ENCODE results near the gene ABCC3.

ABCC3 gene

DNA sequence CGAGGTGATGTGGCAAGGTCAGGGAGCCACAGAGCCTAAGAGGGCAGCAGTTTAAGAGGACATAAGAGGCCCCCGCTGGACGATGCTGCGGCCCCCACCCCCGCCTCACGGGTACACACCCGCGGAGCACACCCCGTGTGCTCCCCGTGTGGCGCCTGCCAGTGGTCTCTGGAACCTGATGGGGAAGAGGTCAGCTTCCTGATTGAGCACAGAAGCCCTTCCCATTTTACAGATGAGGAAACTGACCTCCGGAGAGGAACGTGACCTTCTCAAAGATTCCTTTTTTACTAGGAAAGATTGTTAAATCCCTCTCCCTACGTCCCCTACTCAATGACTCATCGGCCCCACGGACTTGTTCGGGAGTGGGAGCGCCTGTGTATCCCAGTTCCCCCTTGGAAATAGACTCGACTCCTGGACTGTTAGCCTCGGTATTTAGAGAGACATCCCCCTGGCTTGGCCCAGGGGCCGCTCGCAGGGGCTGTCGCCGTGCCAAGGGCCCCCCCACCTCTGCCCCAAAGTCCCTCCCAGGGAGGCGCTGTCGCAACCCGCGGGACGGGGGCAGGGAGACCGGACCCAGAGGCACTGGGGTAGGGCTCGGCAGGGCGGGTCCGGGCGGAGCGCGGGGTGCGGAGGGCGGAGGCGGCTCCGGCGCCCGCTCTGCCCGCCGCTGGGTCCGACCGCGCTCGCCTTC, at the start of gene ABCC3:
ABCC3 (plus strand) TSS at position 658 of the 691 bp plus-strand sequence. CDS start 56 bp downstream, outside the sequence.
- DNase-seq (ENCODE audit: low spot score), result peak; percentile 35

DNA sequence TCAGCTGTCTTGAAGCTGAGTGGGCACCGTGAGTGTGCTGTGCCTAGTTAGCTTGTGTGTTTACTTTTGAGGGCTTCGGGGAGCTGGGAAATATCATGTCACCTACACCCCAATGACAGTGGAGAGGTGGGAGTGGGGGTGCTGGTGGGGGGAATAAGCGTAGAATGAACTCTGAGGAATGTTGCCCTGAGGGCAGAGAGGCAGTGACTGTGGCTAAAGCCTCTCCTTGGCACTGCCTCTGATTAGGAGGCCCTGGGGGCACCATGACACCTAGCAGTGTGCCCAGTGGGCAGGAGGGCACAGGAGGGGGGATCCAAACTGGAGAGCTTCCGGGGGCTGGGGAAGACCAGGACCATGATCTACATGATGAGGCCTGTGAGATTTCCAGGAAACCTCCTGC, 49.3 kb upstream of the ABCC3 start:
- no peak for DNase-seq (ENCODE audit: low spot score)

- no peak for DNase-seq (ENCODE audit: low spot score)
Observed at GRCh38 chr17:50585891-50586290, 48.8 kb upstream of the ABCC3 start.

DNA sequence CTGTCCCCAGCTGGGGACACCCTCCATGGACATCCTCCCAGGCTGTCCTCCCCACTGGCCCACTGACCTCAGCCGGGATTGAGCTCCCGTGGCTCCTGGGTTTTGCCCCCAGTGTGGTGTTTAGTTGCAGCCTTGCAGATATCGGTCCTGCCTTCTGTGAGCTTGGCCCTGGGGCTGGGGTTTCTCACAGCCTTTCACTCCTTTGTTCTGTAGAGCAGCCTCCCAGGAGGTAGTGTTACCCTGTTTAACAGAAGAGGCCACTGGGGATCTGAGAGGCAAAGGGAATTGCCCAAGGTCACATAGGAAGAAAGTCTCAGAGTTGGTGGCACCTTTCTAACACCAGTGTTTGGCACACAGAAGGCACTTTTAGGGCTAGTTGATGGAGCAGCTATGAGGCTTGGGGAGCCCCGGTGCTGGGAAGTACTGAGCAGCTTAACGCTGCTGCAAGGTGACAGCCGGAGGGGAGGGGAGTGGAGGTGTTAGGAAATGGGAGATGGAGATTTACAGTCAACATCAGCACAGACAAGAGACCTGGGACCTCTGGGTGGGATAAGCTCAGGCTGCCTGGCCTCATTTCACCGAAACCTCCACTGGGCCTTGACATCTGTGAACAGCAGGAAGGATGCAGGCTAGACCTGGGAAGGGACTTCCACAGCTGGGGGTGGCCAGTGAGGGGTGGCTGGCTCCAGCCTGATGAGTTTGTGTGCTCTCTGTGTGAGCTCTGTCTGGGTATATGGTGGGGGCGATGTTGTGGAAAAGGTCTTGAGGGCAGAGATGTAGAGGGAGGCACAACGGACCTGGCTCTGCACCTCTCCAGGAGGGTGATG, 48.0 kb upstream of the ABCC3 start:
- no peak for DNase-seq (ENCODE audit: low spot score)

GRCh38 chr17:50587571-50587970, 47.1 kb upstream of the ABCC3 start:
- DNase-seq (ENCODE audit: low spot score), result no peak

DNA sequence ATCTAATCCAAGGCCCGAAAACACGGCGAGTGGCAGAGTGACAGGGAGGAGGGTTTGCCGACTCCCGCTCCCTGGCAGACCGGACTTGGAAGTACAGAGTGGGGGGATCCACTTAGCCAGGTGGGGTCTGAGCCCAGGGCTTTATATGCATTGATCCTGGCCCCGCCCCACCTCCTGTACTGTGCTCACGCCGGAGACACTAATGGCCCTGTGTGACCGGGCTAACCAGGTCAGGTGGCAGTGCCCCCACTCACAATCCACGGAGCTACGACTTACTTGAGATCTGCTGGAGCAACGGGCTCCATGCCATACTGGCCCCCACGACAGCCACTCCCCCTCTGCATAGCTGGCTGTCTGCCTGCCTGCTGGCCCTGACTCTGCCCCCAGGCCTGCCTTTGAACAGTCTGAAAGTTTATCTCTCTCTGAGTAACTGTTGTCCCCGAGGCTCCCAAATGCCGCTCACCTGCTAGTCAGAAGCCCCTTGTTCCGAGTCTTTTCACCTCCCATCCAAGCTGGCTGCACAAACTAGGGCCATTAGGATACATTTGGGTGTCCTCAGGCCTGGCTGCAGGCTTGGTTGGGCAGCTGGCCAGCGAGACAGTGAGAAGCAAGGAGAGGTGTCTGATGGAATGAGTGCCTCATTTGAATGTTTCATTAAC, 46.2 kb upstream of the ABCC3 start:
- DNase-seq (ENCODE audit: low spot score), result no peak

- no peak for DNase-seq (ENCODE audit: low spot score)
Observed at GRCh38 chr17:50589095-50589705, 45.5 kb upstream of the ABCC3 start.

DNA sequence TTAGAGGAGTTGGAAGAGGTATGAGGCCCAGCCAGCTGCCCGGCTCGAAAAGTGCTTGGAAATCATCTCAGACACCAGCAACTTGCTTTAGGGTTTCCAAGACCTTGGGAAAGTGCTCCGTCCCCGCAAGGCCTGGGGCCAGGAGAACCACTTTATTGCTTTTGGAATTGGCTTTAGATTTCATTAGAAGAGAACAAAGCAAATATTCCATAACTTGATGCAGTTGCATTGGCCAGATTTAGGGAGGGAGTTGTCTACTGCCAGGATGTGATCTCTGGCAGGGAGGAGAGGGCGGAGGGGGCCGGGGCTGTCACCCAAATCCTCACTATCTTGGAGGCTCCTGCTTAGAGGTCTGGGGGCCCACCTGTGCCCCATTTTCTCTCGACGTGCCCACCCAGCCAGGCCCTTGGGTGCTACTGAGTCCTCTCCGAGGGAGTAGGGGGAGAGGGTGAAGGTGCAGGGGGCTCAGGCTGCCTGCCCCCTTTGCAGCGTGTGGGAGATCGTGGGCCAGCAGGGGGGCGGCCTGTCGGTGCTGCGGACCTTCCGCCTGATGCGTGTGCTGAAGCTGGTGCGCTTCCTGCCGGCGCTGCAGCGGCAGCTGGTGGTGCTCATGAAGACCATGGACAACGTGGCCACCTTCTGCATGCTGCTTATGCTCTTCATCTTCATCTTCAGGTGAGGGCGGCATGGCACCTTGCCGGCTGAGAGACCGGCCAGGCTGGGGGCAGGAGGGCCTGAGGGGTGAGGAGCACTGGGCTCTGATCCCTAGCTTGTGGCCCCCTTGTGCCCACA, 43.5 kb upstream of the ABCC3 start:
- DNase-seq (ENCODE audit: low spot score), result no peak

- no peak for DNase-seq (ENCODE audit: low spot score)
Observed at GRCh38 chr17:50593321-50593720, 41.4 kb upstream of the ABCC3 start.

- no peak for DNase-seq (ENCODE audit: low spot score)
Observed at GRCh38 chr17:50594128-50594823, 40.4 kb upstream of the ABCC3 start.

GRCh38 chr17:50594892-50595291, 39.8 kb upstream of the ABCC3 start:
- no peak for DNase-seq (ENCODE audit: low spot score)

GRCh38 chr17:50596191-50597037, 38.3 kb upstream of the ABCC3 start:
- DNase-seq (ENCODE audit: low spot score), result no peak

DNA sequence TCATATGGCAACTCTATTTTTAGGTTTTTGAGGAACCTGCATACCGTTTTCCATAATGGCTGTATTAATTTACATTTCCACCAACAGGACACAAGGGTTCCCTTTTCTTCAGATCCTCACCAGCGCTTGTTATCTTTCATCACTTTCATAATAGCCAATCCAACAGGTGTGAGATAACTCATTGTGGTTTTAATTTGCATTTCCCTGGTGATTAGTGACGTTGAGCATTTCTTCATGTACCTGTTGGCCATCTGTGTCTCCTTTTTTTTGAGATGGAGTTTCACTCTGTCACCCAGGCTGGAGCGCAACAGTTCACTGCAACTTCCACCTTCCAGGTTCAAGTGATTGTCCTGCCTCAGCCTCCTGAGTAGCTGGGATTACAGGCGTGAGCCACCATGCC, 36.2 kb upstream of the ABCC3 start:
- DNase-seq (ENCODE audit: low spot score), result no peak

DNA sequence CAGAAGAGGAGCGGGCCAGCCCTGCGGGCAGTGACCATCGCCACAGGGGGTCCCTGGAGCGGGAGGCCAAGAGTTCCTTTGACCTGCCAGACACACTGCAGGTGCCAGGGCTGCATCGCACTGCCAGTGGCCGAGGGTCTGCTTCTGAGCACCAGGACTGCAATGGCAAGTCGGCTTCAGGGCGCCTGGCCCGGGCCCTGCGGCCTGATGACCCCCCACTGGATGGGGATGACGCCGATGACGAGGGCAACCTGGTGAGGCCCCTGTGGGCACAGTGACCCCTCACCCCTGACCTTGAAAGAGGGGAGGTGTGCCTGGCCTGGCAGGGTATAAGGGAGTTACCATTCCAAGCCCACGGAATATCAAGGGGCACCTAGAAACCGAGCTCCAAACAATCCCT, 35.1 kb upstream of the ABCC3 start:
- no peak for DNase-seq (ENCODE audit: low spot score)

DNA sequence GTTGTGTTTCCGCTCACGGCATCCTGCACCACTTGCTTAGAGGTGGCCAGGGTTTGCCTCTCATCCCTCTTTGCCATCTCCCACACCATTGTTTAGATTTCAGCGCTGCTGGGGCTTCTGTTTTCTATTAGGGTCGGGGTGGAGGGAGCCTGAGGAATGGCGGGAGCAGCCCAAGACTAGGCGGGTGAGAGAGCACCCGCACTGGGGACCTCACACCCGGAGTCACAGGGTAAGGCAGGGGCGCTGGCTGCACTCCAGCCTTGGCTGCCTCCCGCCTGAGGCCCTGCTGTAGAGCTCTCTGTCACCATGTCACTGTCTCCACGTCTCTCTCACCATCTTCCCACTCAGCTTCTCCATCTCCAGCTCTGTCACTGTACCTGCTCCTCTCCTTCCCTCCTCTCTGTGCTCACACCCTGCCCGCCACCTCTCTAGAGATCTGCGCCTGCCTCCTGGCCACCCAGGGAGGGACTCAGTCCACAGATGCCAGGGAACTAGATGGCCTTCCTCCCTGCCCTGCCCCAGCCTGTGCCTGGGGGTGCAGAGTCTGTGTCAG, 32.8 kb upstream of the ABCC3 start:
- DNase-seq (ENCODE audit: low spot score), result no peak

- DNase-seq (ENCODE audit: low spot score), result no peak
Observed at GRCh38 chr17:50602836-50603235, 31.8 kb upstream of the ABCC3 start.

- peak; percentile 34 for DNase-seq (ENCODE audit: low spot score)
Observed at GRCh38 chr17:50603340-50603739, 31.3 kb upstream of the ABCC3 start.

GRCh38 chr17:50604513-50604912, 30.2 kb upstream of the ABCC3 start:
- DNase-seq (ENCODE audit: low spot score), result no peak

- no peak for DNase-seq (ENCODE audit: low spot score)
Observed at GRCh38 chr17:50605429-50605828, 29.3 kb upstream of the ABCC3 start.
